Right lobe of liver (tissue), 6 donors: ENCODE results near the gene SH2D1B. TPM values are rescaled to one million over a fixed set of nuclear protein-coding genes. Genes with fewer than 3 reads are reported as not detected.

Experiments
- ATAC-seq, 4 donors: fragments of 200-7000 bp; cut with Tn5 transposase; one replicate each; pipeline ENCODE4 v1.9.1; 2020; ENCODE audit warnings: mild to moderate bottlenecking in 4 of 4, moderate library complexity in 4 of 4
- DNase-seq, 3 donors: peaks; one replicate each; pipeline ENCODE4 v3.0.0-alpha.2; 2020
- H3K27ac ChIP-seq, 3 donors: fragments of 200-600 bp; one replicate each; pipeline ENCODE4 v1.8.0; 2022
- H3K27me3 ChIP-seq, 2 donors: fragments of 200-600 bp; one replicate each; pipeline ENCODE4 v1.8.0; 2022
- H3K36me3 ChIP-seq, 4 donors: fragments of 200-600 bp; sonication (generic) in 1 of 4; one replicate each; pipeline versions ENCODE4 v1.5.1 to v1.8.0; 2017 to 2022; ENCODE audit warnings: control low read depth in 1 of 4
- H3K4me1 ChIP-seq, 4 donors: fragments of 200-600 bp; sonication (generic) in 1 of 4; one replicate each; pipeline versions ENCODE4 v1.5.1 to v1.8.0; 2017 to 2022; ENCODE audit warnings: control low read depth in 1 of 4
- H3K4me3 ChIP-seq, 3 donors: fragments of 200-600 bp; one replicate each; pipeline ENCODE4 v1.8.0; 2022
- H3K9me3 ChIP-seq, 4 donors: fragments of 200-600 bp; sonication (generic) in 1 of 4; one replicate each; pipeline versions ENCODE4 v1.5.1 to v1.8.0; 2017 to 2022; ENCODE audit warnings: control low read depth in 1 of 4
- POLR2A ChIP-seq: fragments of 450-650 bp; IDR thresholded peaks from one replicate; pipeline ENCODE4 v1.6.1; 2017; ENCODE audit warnings: antibody characterized with exemption, mild to moderate bottlenecking
- WGBS: methylation state at CpG from one replicate; pipeline ENCODE4 v1.1.6; 2018; ENCODE audit warnings: low coverage, low lambda C conversion rate; ENCODE audit not compliant: insufficient coverage; ENCODE audit errors: missing lambda C conversion rate; 5-methylcytosine and 5-hydroxymethylcytosine counted together
- intact Hi-C, 2 donors: fragments of 100-400 bp; cut with DNase I; formaldehyde crosslinking; loops; one replicate each; pipeline versions ENCODE4 v1.11.2 to v1.14.1; 2022
- total RNA-seq, 6 experiments: library from RNA; depleted of rRNA in 2 of 6; stranded (reverse); fragments of >200 nt in 2 of 6; fragmentation: NEBNext Ultra II Directional in 3 of 6; extraction: Animal tissue kit (Norgen Biotek cat#: 25700) in 3 of 6; gene quantifications; one replicate each; pipeline versions ENCODE4 v1.1.0 to v1.2.4, GENCODE V29; 2016 to 2023
- TF ChIP-seq, protein P1 (sequence below), 4 donors: fragments of 200-600 bp in 3 of 4; fragments of 450-650 bp in 1 of 4; IDR thresholded peaks; one replicate each; pipeline versions ENCODE4 v1.5.1 to v1.8.0; 2016 to 2022; ENCODE audit warnings: antibody characterized with exemption in 4 of 4, mild to moderate bottlenecking in 2 of 4
- donor health status: DM: no; HTN: yes; CAD: no.
- donor health status: DM: no; HTN: no; CAD: no.
- donor health status: DM: no; HTN: no; CAD: no.
- donor health status: DM: no; HTN: yes; CAD: no.
- donor health status: DM: no; HTN: yes; CAD: no.

SH2D1B gene
- total RNA-seq, 6 experiments from 2014 or later: 0.17 to 0.60 (median 0.31) TPM; not detected in 3

DNA sequence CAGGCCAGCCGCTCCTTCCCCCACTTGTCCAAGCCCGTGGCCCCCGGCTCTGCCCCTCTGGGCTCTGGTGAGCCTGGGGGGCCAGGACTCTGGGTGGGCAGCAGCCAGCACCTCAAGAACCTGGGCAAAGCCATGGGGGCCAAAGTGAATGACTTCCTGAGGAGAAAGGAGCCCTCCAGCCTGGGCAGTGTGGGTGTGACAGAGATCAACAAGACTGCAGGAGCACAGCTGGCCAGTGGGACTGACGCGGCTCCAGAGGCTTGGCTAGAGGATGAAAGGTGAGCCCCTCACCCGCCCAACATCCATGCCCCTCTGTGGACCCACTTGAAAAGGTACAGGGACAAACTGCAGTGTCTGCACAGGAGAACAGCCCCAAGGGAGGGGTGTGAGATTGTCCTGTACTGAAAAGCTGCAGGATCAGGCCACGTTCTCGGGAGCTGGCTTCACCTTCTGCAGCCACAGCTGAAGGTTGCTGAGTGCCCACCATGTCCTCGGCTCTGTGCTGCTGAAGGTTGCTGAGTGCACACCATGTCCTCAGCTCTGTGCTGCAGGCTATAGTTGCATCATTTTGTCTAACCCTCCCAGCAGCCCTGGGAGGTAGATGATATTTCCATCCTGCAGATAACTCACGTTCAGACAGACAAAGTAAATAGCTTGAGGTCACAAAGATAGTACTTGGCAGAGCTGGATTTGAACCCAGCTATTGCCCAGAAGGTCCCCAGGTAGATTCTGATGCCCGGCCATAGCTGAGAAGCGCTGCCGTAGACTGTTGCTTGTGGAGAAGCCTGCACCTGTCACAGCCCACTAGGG is 29.8 kb downstream of the SH2D1B start:
- intact Hi-C loops: loop anchor here in 1 of 2 donors (10.0 kb wide), 1 partner anchor 327 kb away; no protein-coding TSS in a partner anchor
- peak overlapping the region; percentile 11 to 70 (median 38) for H3K27ac ChIP-seq
- WGBS: 79% methylated on average over 4 of the region's 13 CpGs
- DNase-seq (no peak), ATAC-seq (peak in 3 of 4 donors; percentile 61 to 81 (median 79))
- no peaks in the 10 kb centered on the region for H3K27me3 ChIP-seq
- TF ChIP-seq, protein P1, sequence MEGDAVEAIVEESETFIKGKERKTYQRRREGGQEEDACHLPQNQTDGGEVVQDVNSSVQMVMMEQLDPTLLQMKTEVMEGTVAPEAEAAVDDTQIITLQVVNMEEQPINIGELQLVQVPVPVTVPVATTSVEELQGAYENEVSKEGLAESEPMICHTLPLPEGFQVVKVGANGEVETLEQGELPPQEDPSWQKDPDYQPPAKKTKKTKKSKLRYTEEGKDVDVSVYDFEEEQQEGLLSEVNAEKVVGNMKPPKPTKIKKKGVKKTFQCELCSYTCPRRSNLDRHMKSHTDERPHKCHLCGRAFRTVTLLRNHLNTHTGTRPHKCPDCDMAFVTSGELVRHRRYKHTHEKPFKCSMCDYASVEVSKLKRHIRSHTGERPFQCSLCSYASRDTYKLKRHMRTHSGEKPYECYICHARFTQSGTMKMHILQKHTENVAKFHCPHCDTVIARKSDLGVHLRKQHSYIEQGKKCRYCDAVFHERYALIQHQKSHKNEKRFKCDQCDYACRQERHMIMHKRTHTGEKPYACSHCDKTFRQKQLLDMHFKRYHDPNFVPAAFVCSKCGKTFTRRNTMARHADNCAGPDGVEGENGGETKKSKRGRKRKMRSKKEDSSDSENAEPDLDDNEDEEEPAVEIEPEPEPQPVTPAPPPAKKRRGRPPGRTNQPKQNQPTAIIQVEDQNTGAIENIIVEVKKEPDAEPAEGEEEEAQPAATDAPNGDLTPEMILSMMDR (IDR thresholded peaks at IDR 0.05): no peak
- no peak for TF ChIP-seq POLR2A
- H3K4me3 ChIP-seq: no peak overlapping the region
- peaks cover 0 to 9% (median 0%) of the 10 kb centered on the region in 4 donors for H3K36me3 ChIP-seq
- no peaks in the 10 kb centered on the region for H3K9me3 ChIP-seq
- peaks cover 0 to 16% (median 0%) of the 10 kb centered on the region in 4 donors for H3K4me1 ChIP-seq

DNA sequence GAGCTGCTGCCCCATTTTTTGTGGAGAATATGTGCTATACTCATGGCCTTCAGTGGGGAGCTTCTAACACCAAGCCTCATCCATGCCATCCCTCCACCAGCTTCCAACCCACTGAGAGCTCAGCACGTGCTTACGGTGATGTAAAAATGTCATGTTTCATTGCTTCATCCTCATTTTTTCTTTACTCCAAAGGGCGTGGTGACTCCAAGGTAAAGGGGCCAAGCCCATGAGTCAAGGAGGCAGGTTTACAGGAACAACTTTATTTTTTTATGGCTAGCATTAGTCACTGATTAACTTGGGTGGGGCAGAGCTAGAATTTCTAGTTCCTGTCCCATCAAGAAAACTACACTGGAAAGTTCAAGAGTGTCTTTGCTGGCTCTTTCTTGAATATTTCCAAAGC is 30.6 kb downstream of the SH2D1B start, which contains the start of gene C1orf226:
Gene C1orf226 (plus strand): TSS at position 346 of the 400 bp plus-strand sequence. CDS start 174 bp downstream, outside the sequence.
- DNase-seq: no peak

DNA sequence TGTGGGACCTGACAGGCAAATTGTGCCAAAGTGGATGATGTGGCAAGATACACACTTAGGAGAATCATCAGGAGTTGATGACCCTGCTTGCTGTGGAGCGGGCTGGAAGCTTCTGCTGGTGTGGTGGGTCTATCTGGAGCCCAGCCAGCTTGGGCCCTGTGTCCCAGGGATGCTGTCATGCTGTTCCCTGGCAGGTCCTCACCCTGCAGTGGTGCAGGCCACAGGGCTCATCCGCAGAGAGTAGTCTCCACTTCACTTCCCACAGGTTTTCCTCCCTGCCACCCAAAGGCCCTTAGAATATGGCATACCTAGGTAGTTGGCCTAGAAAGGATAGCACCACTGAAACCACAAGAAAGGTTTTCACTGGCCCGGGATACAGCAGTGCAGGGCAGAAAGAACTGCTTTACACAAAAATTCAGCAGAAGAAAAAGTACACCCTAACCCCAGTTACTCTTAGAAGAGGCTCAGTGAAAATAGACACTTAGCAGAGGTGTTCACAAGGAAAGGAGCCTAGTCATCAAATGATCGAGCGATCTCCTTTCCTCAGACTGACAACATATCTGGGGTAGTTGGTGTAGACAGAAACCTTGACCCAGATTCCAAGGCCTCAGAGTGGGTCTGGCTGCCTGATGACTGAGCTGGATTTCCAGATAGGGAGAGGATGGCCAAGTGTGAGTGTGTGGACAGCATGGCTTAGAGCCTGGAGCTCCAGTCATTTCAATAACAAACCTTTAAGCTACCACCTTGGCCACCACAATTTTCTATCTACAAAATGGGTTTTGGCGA is 31.7 kb downstream of the SH2D1B start:
- Histone ChIP-seq H3K4me3 (no peak overlapping the region), H3K27me3 (no peaks in the 10 kb centered on the region), H3K36me3 (peaks cover 0 to 9% (median 0%) of the 10 kb centered on the region in 4 donors), H3K9me3 (no peaks in the 10 kb centered on the region), H3K27ac (peak overlapping the region in 2 of 3 donors; percentile 11 to 70), H3K4me1 (peaks cover 0 to 16% (median 0%) of the 10 kb centered on the region in 4 donors)
- WGBS: 96% methylated on average over 5 of the region's 6 CpGs
- no peak for TF ChIP-seq POLR2A
- TF ChIP-seq, protein P1 (IDR thresholded peaks at IDR 0.05): no peak
- no peak for DNase-seq
- intact Hi-C loops: loop anchor here in 1 of 2 donors (10.0 kb wide), 1 partner anchor 325 kb away; no protein-coding TSS in a partner anchor
- peak in 1 of 4 donors; percentile 13 for ATAC-seq

More for the DNA sequence above, 30.6 kb downstream of the SH2D1B start, which contains the start of gene C1orf226:
- no peak within 1 kb of the TSS for H3K4me3 ChIP-seq
- peaks cover 0 to 16% (median 0%) of the 10 kb centered on the region in 4 donors for H3K4me1 ChIP-seq
- TF ChIP-seq, protein P1 (IDR thresholded peaks at IDR 0.05): no peak
- TF ChIP-seq POLR2A: no peak
- H3K27ac ChIP-seq: peak within 1 kb of the TSS; percentile 11 to 70 (median 38)
- H3K27me3 ChIP-seq: no peaks in the 10 kb centered on the region
- no peaks in the 10 kb centered on the region for H3K9me3 ChIP-seq
- peaks cover 0 to 9% (median 0%) of the 10 kb centered on the region in 4 donors for H3K36me3 ChIP-seq
- WGBS: 91% methylated on average over 3 of the region's 3 CpGs
- ATAC-seq: peak in 3 of 4 donors; percentile 12 to 65 (median 60)
- intact Hi-C loops: loop anchor here in 1 of 2 donors (10.0 kb wide), 1 partner anchor 327 kb away; no protein-coding TSS in a partner anchor

DNA sequence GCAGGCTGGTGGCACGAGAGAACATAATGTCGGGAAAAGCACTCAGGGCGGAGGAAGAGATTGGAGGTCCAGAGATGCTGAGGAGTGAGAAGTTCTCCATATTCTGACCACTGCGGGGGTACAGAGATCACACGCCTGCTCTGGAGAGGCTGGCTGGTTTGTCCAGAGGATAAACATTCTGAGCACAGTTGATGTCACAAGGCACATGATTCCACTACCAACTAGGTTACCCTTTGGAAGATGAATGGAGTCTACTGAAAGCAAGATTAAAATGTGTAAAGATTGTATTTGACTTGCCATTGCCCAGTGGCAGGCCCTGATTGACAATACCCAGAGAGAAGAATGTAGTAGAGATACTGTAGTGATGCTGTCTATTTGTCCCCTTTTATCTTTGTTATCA is 35.2 kb downstream of the SH2D1B start, which contains the start of gene SPATA46:
Gene SPATA46 (minus strand): TSS at position 164 of the 400 bp plus-strand sequence. CDS start 64 bp downstream, at position 100.
- DNase-seq: peak in 1 of 3 donors; percentile 23
- intact Hi-C loops: no loop called here
- no peak for TF ChIP-seq POLR2A
- TF ChIP-seq, protein P1 (IDR thresholded peaks at IDR 0.05): no peak

More for the DNA sequence above, 35.2 kb downstream of the SH2D1B start, which contains the start of gene SPATA46:
- no peak for ATAC-seq
- Histone ChIP-seq H3K27ac (peak within 1 kb of the TSS in 1 of 3 donors; percentile 50), H3K9me3 (no peaks in the 10 kb centered on the region), H3K4me3 (no peak within 1 kb of the TSS), H3K4me1 (peaks cover 0 to 23% (median 8%) of the 10 kb centered on the region in 4 donors), H3K27me3 (no peaks in the 10 kb centered on the region), H3K36me3 (no peaks in the 10 kb centered on the region)
- WGBS: 90% methylated on average over 5 of the region's 5 CpGs
